HepG2 (cell line): Measurements from ENCODE around the gene CABLES1. TPM values are rescaled to one million over a fixed set of nuclear protein-coding genes. Genes with fewer than 3 reads are reported as not detected.

Experiments
- ATAC-seq: fragments of 200-7000 bp; cut with Tn5 transposase; 3 replicates; pipeline ENCODE4 v1.9.1; 2020; ENCODE audit warnings: mild to moderate bottlenecking, moderate library complexity
- BruUV-seq: library from RNA; stranded (reverse); fragments of 400-500 nt; replicated peaks from 2 replicates; lab custom pipeline; 2021; lab: Mats Ljungman, UMichigan
- CTCF ChIA-PET: fragments of 300-600 bp; formaldehyde crosslinking; extraction: SDS; loops from one replicate; lab custom pipeline; 2021; ENCODE audit warnings: low total read pairs, inconsistent platforms, low intra/inter-chr PET ratio; lab: Yijun Ruan, JAX
- POLR2A ChIA-PET: fragments of 350-600 bp; sonication (Branson Sonifier 250); formaldehyde crosslinking; loops from one replicate; lab custom pipeline; 2020; ENCODE audit warnings: antibody characterized with exemption, inconsistent platforms; lab: Yijun Ruan, JAX
- DNase-seq: peaks from one replicate; pipeline ENCODE4 v3.0.0-alpha.2; 2015; ENCODE audit warnings: low spot score
- FAIRE-seq: peaks from 3 replicates; lab custom pipeline; 2011; peaks lifted over from hg19 to GRCh38; lab: Jason Lieb, UNC
- H2AFZ ChIP-seq: one replicate; pipeline ENCODE4 v1.6.1; 2011; ENCODE audit warnings: low read length, inconsistent platforms
- H3K27ac ChIP-seq: fragments of 300-600 bp; 3 replicates; pipeline ENCODE4 v1.8.0; 2011; ENCODE audit warnings: mixed run types, mild to moderate bottlenecking, mixed read lengths, low read length, inconsistent platforms; ENCODE audit not compliant: insufficient read depth; ENCODE audit errors: extremely low read length
- H3K27me3 ChIP-seq, 2 experiments: fragments of 200-600 bp in 1 of 2; 2 replicates in 1 of 2; 3 replicates in 1 of 2; pipeline versions ENCODE4 v1.6.0 to v1.8.0; 2011; ENCODE audit warnings: low read length in 2 of 2, mild to moderate bottlenecking in 2 of 2, moderate library complexity in 2 of 2, inconsistent platforms in 1 of 2; ENCODE audit not compliant: insufficient read depth in 2 of 2, control insufficient read depth in 1 of 2
- H3K36me3 ChIP-seq, 2 experiments: fragments of 200-600 bp in 1 of 2; replicated peaks in 1 of 2; 2 replicates in 1 of 2; 3 replicates in 1 of 2; pipeline versions ENCODE4 v1.5.1 to v1.8.0; 2011; ENCODE audit warnings: low read length in 2 of 2, inconsistent platforms in 1 of 2; ENCODE audit not compliant: insufficient read depth in 2 of 2, control insufficient read depth in 1 of 2
- H3K4me1 ChIP-seq: 2 replicates; pipeline ENCODE4 v1.5.1; 2012; ENCODE audit warnings: low read length, inconsistent platforms; ENCODE audit not compliant: insufficient read depth
- H3K4me2 ChIP-seq: 2 replicates; pipeline ENCODE4 v1.6.0; 2011; ENCODE audit warnings: low read depth, low read length, inconsistent platforms
- H3K4me3 ChIP-seq, 3 experiments: fragments of 200-600 bp in 1 of 3; sonication (generic), shearing (Covaris generic) in 1 of 3; replicated peaks in 1 of 3; 2 replicates each; pipeline ENCODE4 v1.5.1; 2011 to 2016; ENCODE audit warnings: low read length in 3 of 3, inconsistent platforms in 2 of 3, low read depth in 2 of 3, mild to moderate bottlenecking in 2 of 3, control low read depth in 1 of 3, mixed read lengths in 1 of 3; ENCODE audit not compliant: insufficient read depth in 1 of 3
- H3K79me2 ChIP-seq: one replicate; pipeline ENCODE4 v1.6.1; 2011; ENCODE audit warnings: low read length, inconsistent platforms; ENCODE audit not compliant: insufficient read depth
- H3K9ac ChIP-seq: 2 replicates; pipeline ENCODE4 v1.6.0; 2011; ENCODE audit warnings: mild to moderate bottlenecking, low read depth, low read length, inconsistent platforms; ENCODE audit not compliant: insufficient read depth
- H3K9me3 ChIP-seq: 2 replicates; pipeline ENCODE4 v1.5.1; 2012; ENCODE audit warnings: mild to moderate bottlenecking, low read length
- H4K20me1 ChIP-seq: 2 replicates; pipeline ENCODE4 v1.6.0; 2011; ENCODE audit warnings: inconsistent platforms, mild to moderate bottlenecking, low read length, moderate library complexity; ENCODE audit not compliant: insufficient read depth
- AKAP8 ChIP-seq: sonication (generic); formaldehyde crosslinking; IDR thresholded peaks from 2 replicates; pipeline ENCODE4 v1.5.1; 2020; ENCODE audit warnings: mild to moderate bottlenecking, missing genetic modification reagents
- CC2D1A ChIP-seq: sonication (generic); formaldehyde crosslinking; IDR thresholded peaks from 2 replicates; pipeline ENCODE4 v1.8.1; 2023; ENCODE audit warnings: mild to moderate bottlenecking, missing genetic modification reagents
- EZH2 ChIP-seq: conservative IDR thresholded peaks from 2 replicates; pipeline ENCODE4 v1.6.1; 2012; ENCODE audit warnings: mild to moderate bottlenecking, low read depth, low read length, moderate library complexity
- GATAD1 ChIP-seq: IDR thresholded peaks from 2 replicates; pipeline ENCODE4 v1.6.1; 2016; ENCODE audit warnings: missing genetic modification reagents, missing compliant biosample characterization
- HIVEP1 ChIP-seq: sonication (generic); formaldehyde crosslinking; IDR thresholded peaks from 2 replicates; pipeline ENCODE4 v1.4.0; 2020; ENCODE audit warnings: mild to moderate bottlenecking, missing genetic modification reagents
- HOXA5 ChIP-seq: sonication (generic); formaldehyde crosslinking; IDR thresholded peaks from 2 replicates; pipeline ENCODE4 v1.4.0; 2020; ENCODE audit warnings: missing genetic modification reagents
- PAWR ChIP-seq: sonication (generic); formaldehyde crosslinking; IDR thresholded peaks from 2 replicates; pipeline ENCODE4 v1.4.0; 2020; ENCODE audit warnings: missing genetic modification reagents, mild to moderate bottlenecking, borderline replicate concordance
- ZFAT ChIP-seq: sonication (generic); formaldehyde crosslinking; conservative IDR thresholded peaks from 2 replicates; pipeline ENCODE4 v1.8.1; 2023; ENCODE audit warnings: missing genetic modification reagents, inconsistent platforms
- ZFY ChIP-seq: sonication (generic); formaldehyde crosslinking; IDR thresholded peaks from 2 replicates; pipeline ENCODE4 v1.4.0; 2020; ENCODE audit warnings: missing genetic modification reagents
- ZKSCAN8 ChIP-seq: IDR thresholded peaks from 2 replicates; pipeline ENCODE4 v1.6.1; 2016; ENCODE audit warnings: borderline replicate concordance, missing genetic modification reagents, missing compliant biosample characterization
- ZNF572 ChIP-seq: sonication (generic); formaldehyde crosslinking; IDR thresholded peaks from 2 replicates; pipeline ENCODE4 v1.5.1; 2020; ENCODE audit warnings: mild to moderate bottlenecking, missing genetic modification reagents
- ZNF792 ChIP-seq: IDR thresholded peaks from 2 replicates; pipeline ENCODE4 v1.6.1; 2016
- WGBS: methylation state at CpG from one replicate; pipeline ENCODE4 v1.1.6; 2017; ENCODE audit warnings: low lambda C conversion rate; 5-methylcytosine and 5-hydroxymethylcytosine counted together
- in situ Hi-C: cut with HindIII; loops from 2 replicates; pipeline ENCODE4 v1.10.0; 2017; ENCODE audit warnings: low pct_unique_long_range_greater_than_20kb; ENCODE audit not compliant: extremely low pct_ligation_motif_present
- intact Hi-C: fragments of 100-400 bp; cut with micrococcal nuclease; formaldehyde crosslinking; loops from one replicate; pipeline ENCODE4 v1.10.0; 2022; ENCODE audit not compliant: unreplicated experiment
- polyA plus RNA-seq, 8 experiments: library from polyadenylated mRNA; depleted of rRNA in 3 of 8; stranded (reverse) in 7 of 8; unstranded in 1 of 8; fragments of >200 nt; fragmentation: Illumina TruSeq in 4 of 8; extraction: Trizol in 4 of 8; gene quantifications; 2 replicates each; pipeline versions ENCODE4 v1.2.1 to v1.2.3, GENCODE V29; 2011 to 2016; ENCODE audit warnings: low read depth in 4 of 8, missing spikeins in 1 of 8, mixed read lengths in 1 of 8; ENCODE audit not compliant: insufficient read depth in 1 of 8
- total RNA-seq, 5 experiments: library from RNA; depleted of rRNA; stranded (reverse); fragments of >200 nt; fragmentation: Illumina TruSeq; extraction: Trizol; gene quantifications; 2 replicates each; pipeline ENCODE4 v1.2.3, GENCODE V29; 2016; ENCODE audit warnings: low read depth in 1 of 5
- TF ChIP-seq, protein P1 (sequence below): sonication (generic); formaldehyde crosslinking; IDR thresholded peaks from 2 replicates; pipeline ENCODE4 v1.5.1; 2020; ENCODE audit warnings: mild to moderate bottlenecking, missing genetic modification reagents, borderline replicate concordance
- TF ChIP-seq, protein P2 (sequence below): sonication (generic); formaldehyde crosslinking; IDR thresholded peaks from 2 replicates; pipeline ENCODE4 v1.8.0; 2022; ENCODE audit warnings: missing genetic modification reagents, mild to moderate bottlenecking, moderate library complexity, borderline replicate concordance

Gene CABLES1
- total and polyA plus RNA-seq, 2 of the 13 experiments (the other 11 are each of a cell fraction or from before 2014, with no cell fraction given): 14.7 to 25.8 TPM

- Histone ChIP-seq H3K4me1 (peaks cover 37% of the 10 kb centered on the region), H3K4me2 (no peak overlapping the region), H2AFZ (no peak overlapping the region), H3K79me2 (peaks cover 78% of the 10 kb centered on the region), H3K9ac (no peak overlapping the region), H3K27me3 (no peaks in the 10 kb centered on the region), H3K9me3 (no peaks in the 10 kb centered on the region), H3K27ac (no peak overlapping the region), H3K4me3 (no peak overlapping the region), H4K20me1 (no peaks in the 10 kb centered on the region), H3K36me3 (peaks cover 3 to 17% of the 10 kb centered on the region in 2 experiments; a peak in 4 of 5 replicates)
- intact Hi-C loops (no loop called here), in situ Hi-C loops (no loop called here)
- no peak for FAIRE-seq
- no peak for TF ChIP-seq HOXA5 (CRISPR knock-in tag)
- no peak for TF ChIP-seq ZNF792 (CRISPR knock-in tag)
- no peak for TF ChIP-seq ZFY (CRISPR knock-in tag)
- TF ChIP-seq PAWR (CRISPR knock-in tag): no peak
- TF ChIP-seq, protein P1, sequence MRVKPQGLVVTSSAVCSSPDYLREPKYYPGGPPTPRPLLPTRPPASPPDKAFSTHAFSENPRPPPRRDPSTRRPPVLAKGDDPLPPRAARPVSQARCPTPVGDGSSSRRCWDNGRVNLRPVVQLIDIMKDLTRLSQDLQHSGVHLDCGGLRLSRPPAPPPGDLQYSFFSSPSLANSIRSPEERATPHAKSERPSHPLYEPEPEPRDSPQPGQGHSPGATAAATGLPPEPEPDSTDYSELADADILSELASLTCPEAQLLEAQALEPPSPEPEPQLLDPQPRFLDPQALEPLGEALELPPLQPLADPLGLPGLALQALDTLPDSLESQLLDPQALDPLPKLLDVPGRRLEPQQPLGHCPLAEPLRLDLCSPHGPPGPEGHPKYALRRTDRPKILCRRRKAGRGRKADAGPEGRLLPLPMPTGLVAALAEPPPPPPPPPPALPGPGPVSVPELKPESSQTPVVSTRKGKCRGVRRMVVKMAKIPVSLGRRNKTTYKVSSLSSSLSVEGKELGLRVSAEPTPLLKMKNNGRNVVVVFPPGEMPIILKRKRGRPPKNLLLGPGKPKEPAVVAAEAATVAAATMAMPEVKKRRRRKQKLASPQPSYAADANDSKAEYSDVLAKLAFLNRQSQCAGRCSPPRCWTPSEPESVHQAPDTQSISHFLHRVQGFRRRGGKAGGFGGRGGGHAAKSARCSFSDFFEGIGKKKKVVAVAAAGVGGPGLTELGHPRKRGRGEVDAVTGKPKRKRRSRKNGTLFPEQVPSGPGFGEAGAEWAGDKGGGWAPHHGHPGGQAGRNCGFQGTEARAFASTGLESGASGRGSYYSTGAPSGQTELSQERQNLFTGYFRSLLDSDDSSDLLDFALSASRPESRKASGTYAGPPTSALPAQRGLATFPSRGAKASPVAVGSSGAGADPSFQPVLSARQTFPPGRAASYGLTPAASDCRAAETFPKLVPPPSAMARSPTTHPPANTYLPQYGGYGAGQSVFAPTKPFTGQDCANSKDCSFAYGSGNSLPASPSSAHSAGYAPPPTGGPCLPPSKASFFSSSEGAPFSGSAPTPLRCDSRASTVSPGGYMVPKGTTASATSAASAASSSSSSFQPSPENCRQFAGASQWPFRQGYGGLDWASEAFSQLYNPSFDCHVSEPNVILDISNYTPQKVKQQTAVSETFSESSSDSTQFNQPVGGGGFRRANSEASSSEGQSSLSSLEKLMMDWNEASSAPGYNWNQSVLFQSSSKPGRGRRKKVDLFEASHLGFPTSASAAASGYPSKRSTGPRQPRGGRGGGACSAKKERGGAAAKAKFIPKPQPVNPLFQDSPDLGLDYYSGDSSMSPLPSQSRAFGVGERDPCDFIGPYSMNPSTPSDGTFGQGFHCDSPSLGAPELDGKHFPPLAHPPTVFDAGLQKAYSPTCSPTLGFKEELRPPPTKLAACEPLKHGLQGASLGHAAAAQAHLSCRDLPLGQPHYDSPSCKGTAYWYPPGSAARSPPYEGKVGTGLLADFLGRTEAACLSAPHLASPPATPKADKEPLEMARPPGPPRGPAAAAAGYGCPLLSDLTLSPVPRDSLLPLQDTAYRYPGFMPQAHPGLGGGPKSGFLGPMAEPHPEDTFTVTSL (CRISPR knock-in tag): no peak
- TF ChIP-seq EZH2: no peak
- TF ChIP-seq, protein P2, sequence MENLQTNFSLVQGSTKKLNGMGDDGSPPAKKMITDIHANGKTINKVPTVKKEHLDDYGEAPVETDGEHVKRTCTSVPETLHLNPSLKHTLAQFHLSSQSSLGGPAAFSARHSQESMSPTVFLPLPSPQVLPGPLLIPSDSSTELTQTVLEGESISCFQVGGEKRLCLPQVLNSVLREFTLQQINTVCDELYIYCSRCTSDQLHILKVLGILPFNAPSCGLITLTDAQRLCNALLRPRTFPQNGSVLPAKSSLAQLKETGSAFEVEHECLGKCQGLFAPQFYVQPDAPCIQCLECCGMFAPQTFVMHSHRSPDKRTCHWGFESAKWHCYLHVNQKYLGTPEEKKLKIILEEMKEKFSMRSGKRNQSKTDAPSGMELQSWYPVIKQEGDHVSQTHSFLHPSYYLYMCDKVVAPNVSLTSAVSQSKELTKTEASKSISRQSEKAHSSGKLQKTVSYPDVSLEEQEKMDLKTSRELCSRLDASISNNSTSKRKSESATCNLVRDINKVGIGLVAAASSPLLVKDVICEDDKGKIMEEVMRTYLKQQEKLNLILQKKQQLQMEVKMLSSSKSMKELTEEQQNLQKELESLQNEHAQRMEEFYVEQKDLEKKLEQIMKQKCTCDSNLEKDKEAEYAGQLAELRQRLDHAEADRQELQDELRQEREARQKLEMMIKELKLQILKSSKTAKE (CRISPR knock-in tag): no peak
- no peak for TF ChIP-seq GATAD1 (CRISPR knock-in tag)
- TF ChIP-seq ZNF572 (CRISPR knock-in tag): no peak
- TF ChIP-seq ZKSCAN8 (CRISPR knock-in tag): no peak
- no peak for TF ChIP-seq CC2D1A (CRISPR knock-in tag)
- no peak for TF ChIP-seq ZFAT (CRISPR knock-in tag)
- no peak for TF ChIP-seq HIVEP1 (CRISPR knock-in tag)
- no peak for TF ChIP-seq AKAP8
- DNase-seq: no peak
- CTCF ChIA-PET: no interaction called here
- no TSS peak for BruUV-seq
- POLR2A ChIA-PET: no interaction called here
- ATAC-seq: no peak
- 95% methylated on average over 6 of the region's 6 CpGs for WGBS
These were observed 18.7 kb downstream of the CABLES1 start for GRCh38 chr18:23154030-23154429.
